GM12892 (cell line): ENCODE data around the gene MYO5C.

ENCODE experiments used
- POLR2A ChIP-seq: IDR thresholded peaks from 2 replicates; pipeline ENCODE4 v1.6.1; 2011; ENCODE audit warnings: low read depth, low read length, control low read depth
- POLR2AphosphoS5 ChIP-seq: IDR thresholded peaks from 2 replicates; pipeline ENCODE4 v1.6.1; 2011; ENCODE audit warnings: low read depth, low read length, control low read depth
- TAF1 ChIP-seq: IDR thresholded peaks from 2 replicates; pipeline ENCODE4 v1.6.1; 2011; ENCODE audit warnings: low read depth, mild to moderate bottlenecking, control low read depth, low read length, borderline replicate concordance

DNA sequence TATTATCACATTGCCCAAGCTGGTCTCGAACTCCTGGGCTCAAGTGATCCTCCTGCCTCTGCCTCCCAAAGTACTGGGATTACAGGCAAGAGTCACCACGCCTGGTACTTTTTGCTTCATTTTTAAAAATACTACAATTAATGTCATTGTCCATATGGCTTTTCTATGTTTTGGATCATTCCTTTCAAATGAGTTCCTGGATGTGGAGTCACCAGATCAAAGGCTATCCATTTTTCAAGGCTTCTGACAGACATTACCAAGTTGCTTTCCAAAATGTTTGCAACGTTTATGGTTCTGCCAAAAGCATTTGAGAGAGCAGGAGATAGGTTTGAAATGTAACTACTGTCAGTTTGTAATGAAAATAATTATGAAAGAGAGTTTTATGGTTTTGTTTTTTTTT lies 148.8 kb downstream of the MYO5C start:
- no peak for TF ChIP-seq POLR2A
- no peak for TF ChIP-seq POLR2AphosphoS5
- TF ChIP-seq TAF1, result no peak
